ENCODE results near the gene FAM131A. TPM values are rescaled to one million over a fixed set of nuclear protein-coding genes. Genes with fewer than 3 reads are reported as not detected.
A peak's percentile ranks its signal among the peaks of the same experiment; 100 is the strongest.

FAM131A gene
- total RNA-seq, 1 donor from 2014 or later, result 28.5 TPM

DNA sequence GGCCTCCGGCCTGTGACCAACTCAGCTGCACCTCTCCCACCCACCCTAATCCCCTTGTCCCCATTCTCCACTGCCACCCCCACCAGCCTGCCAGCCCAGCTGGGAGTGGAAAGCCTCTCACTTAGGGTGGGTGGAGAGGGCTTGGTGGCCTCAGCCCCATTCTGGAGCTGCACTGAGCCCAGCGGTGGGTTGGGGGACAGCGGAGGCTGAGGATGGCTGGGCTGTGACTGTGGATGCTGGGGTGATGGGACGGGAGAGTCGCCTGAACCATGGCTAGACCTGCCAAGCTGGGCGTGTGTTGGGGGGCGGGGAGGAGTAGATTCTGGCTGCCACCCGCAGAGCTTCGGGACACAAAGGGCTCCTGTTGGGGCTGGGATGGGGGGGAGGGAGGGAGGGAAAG lies 22.2 kb downstream of the FAM131A start:
- TF ChIP-seq, protein P1, sequence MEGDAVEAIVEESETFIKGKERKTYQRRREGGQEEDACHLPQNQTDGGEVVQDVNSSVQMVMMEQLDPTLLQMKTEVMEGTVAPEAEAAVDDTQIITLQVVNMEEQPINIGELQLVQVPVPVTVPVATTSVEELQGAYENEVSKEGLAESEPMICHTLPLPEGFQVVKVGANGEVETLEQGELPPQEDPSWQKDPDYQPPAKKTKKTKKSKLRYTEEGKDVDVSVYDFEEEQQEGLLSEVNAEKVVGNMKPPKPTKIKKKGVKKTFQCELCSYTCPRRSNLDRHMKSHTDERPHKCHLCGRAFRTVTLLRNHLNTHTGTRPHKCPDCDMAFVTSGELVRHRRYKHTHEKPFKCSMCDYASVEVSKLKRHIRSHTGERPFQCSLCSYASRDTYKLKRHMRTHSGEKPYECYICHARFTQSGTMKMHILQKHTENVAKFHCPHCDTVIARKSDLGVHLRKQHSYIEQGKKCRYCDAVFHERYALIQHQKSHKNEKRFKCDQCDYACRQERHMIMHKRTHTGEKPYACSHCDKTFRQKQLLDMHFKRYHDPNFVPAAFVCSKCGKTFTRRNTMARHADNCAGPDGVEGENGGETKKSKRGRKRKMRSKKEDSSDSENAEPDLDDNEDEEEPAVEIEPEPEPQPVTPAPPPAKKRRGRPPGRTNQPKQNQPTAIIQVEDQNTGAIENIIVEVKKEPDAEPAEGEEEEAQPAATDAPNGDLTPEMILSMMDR (IDR thresholded peaks at IDR 0.05), result no peak
- no peak for TF ChIP-seq POLR2AphosphoS5 (IDR thresholded peaks at IDR 0.05; ENCODE audit: insufficient read depth in 1 of 2, low read depth in 1 of 2)
- TF ChIP-seq POLR2A (IDR thresholded peaks at IDR 0.05), result no peak
- intact Hi-C loops (cut with DNase I), result no loop called here
- no peak overlapping the region for H3K4me3 ChIP-seq

DNA sequence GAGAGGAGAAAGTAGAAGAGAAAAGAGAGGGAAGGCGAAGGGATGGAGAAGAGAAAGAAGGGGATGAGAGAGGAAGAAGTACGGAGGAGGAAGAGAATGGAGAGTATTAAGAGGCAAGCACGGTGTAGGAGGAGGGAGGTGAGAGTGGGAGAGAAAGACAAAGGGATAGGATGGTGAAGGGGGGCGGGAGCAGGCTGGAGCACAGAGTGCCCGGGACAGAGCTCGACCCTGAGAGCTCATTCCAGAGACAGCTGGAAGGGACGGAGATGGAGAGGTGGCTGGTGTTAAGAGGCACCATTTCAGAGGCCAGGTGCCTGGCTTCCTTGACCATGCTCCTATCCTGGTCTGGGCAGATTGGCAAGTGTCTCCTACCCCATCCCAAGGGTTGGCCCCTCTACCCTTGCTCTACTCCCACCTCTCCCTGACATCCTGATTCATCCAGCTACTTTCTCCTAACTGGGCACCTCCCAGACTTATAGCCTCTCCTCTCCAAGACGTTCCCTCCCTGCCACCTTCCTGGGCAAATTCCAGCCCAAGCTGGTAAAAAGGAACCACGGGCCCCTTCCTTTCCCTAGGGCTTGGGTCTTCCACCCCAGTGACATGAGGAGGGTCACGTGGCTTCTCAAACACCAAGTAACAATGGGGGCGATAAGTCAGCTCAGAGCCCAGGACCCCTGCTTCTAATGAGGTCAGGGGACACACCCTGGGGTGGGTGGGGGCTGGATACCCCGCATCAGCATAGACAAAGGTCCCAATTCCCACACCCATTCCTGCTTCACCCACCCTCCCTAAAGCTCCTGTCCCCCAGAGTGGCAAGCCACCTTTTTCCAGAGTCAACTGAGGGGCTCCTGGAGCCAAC lies 22.9 kb downstream of the FAM131A start:
- no peak for DNase-seq (ENCODE audit: extremely low spot score in 2 of 2)
- H3K36me3 ChIP-seq, result peaks cover 0 to 17% of the 10 kb centered on the region in 2 donors

More for the DNA sequence above, 22.2 kb downstream of the FAM131A start:
- Histone ChIP-seq H3K4me1 (peaks cover 28% of the 10 kb centered on the region), H3K27ac (no peak overlapping the region), H3K9me3 (no peaks in the 10 kb centered on the region), H3K27me3 (no peaks in the 10 kb centered on the region), H3K36me3 (peaks cover 0 to 14% of the 10 kb centered on the region in 2 donors)
- DNase-seq (ENCODE audit: extremely low spot score in 2 of 2), result no peak

DNA sequence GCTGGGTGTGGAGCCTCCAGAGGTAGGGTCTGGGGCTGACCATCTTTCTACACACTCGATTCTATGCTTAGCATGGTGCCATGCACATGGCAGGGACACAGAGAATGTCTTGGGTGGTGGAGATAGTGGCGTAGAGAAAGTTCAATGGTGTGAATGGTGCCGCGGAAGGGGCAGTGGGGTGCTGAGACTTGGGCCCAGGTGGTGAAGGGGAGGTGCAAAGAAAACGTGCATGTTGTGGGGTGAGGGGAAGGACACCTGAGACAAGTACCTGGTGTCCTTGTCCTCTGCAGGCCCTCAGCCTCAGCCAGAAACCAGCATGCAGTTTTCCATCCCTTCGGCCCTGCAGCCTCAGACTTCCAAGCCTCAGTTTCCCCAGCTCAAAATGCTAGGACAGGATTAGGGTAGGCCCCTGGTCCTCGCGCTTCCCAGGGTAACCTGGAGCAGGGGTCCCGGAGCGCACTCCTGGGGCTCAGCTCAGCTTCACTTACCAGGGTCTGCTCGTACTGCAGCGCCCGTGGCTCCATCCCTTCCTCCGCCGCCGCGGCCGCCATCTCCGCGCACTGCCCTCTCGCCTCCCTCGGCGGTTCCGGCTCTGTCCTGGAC lies 23.6 kb downstream of the FAM131A start:
- Histone ChIP-seq H3K27me3 (no peaks in the 10 kb centered on the region), H3K36me3 (peaks cover 0 to 16% of the 10 kb centered on the region in 2 donors), H3K9me3 (no peaks in the 10 kb centered on the region), H3K4me1 (peaks cover 31% of the 10 kb centered on the region), H3K4me3 (peak overlapping the region; percentile 87 to 96), H3K27ac (peak overlapping the region; percentile 92)
- DNase-seq (ENCODE audit: extremely low spot score in 2 of 2), result no peak
- intact Hi-C loops (cut with DNase I), result loop anchor here (1.0 kb wide), 1 partner anchor 47 kb away; the partner anchor contains the start of gene EIF4G1
- TF ChIP-seq, protein P1 (IDR thresholded peaks at IDR 0.05), result peak in 1 of 3 experiments; percentile 8
- TF ChIP-seq POLR2A (IDR thresholded peaks at IDR 0.05), result no peak

More for the DNA sequence above, 22.9 kb downstream of the FAM131A start:
- Histone ChIP-seq H3K4me3 (peak overlapping the region; percentile 87 to 96), H3K9me3 (no peaks in the 10 kb centered on the region), H3K27me3 (no peaks in the 10 kb centered on the region), H3K27ac (peak overlapping the region; percentile 92), H3K4me1 (peaks cover 31% of the 10 kb centered on the region)
- TF ChIP-seq, protein P1 (IDR thresholded peaks at IDR 0.05), result no peak
- TF ChIP-seq POLR2AphosphoS5 (IDR thresholded peaks at IDR 0.05; ENCODE audit: insufficient read depth in 1 of 2, low read depth in 1 of 2), result no peak
- no peak for TF ChIP-seq POLR2A (IDR thresholded peaks at IDR 0.05)
- intact Hi-C loops (cut with DNase I), result no loop called here

DNA sequence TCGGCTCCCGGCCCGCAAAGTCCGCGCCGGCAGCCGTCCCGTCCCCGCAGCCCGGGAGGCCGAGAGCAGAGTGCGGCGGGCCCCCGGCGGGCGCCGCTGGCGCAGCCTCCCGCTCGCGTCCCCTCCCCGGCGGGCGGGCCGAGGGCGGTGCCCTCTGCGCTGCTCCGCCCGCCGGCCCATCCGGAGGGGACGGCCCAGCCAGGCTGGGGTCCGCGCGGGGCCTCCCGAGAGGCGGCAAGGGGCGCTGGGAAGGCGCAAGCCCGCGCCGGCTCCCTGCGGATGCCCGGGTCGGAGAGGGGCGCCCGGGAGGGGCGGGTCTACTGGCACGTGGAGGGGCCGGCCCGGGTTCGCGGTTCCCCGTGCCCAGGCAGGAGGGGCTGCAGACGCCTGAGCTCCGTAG lies 24.1 kb downstream of the FAM131A start, which contains the start of the genes CLCN2 and POLR2H:
Gene CLCN2 (minus strand): TSS at position 74 of the 400 bp plus-strand sequence. CDS start 126 bp downstream, outside the sequence.
Gene POLR2H (plus strand): TSS at position 179 of the 400 bp plus-strand sequence. CDS start 1,783 bp downstream, outside the sequence.
- TF ChIP-seq, protein P1 (IDR thresholded peaks at IDR 0.05), result no peak
- peak in 1 of 2 donors; percentile 46 for TF ChIP-seq POLR2AphosphoS5 (IDR thresholded peaks at IDR 0.05; ENCODE audit: insufficient read depth in 1 of 2, low read depth in 1 of 2)
- TF ChIP-seq POLR2A (IDR thresholded peaks at IDR 0.05), result peak in 1 of 2 donors; percentile 87
- Histone ChIP-seq H3K36me3 (peaks cover 0 to 21% of the 10 kb centered on the region in 2 donors), H3K9me3 (no peaks in the 10 kb centered on the region), H3K27me3 (no peaks in the 10 kb centered on the region), H3K4me3 (peak within 1 kb of the TSS; percentile 87 to 96), H3K27ac (peak within 1 kb of the TSS; percentile 92), H3K4me1 (peaks cover 31% of the 10 kb centered on the region)
- intact Hi-C loops (cut with DNase I), result loop anchor here (1.0 kb wide), 1 partner anchor 47 kb away; the partner anchor contains the start of gene EIF4G1
- no peak for DNase-seq (ENCODE audit: extremely low spot score in 2 of 2)
